Activated naive CD8-positive, alpha-beta T cell treated with anti-CD3 and anti-CD28 coated beads, Interleukin-2, amount 10 ng/mL, durations not matched to agents 7 days and 5 days (primary cell): ENCODE results near the gene XXYLT1. TPM values are rescaled to one million over a fixed set of nuclear protein-coding genes. Genes with fewer than 3 reads are reported as not detected.

Experiments
- ATAC-seq: fragments of 150-1000 bp; cut with Tn5 transposase; one replicate; pipeline ENCODE4 v1.10.0; 2021; ENCODE audit warnings: low read depth, moderate library complexity
- POLR2A ChIA-PET: fragments of 350-600 bp; sonication (Branson Sonifier 250); formaldehyde crosslinking; loops from one replicate; lab custom pipeline; 2021; ENCODE audit warnings: antibody characterized with exemption; lab: Charles Lee
- DNase-seq: peaks from one replicate; pipeline ENCODE4 v3.0.0; 2021
- H3K27ac Mint-ChIP-seq: one replicate; pipeline ENCODE4 v1.8.0; 2022; ENCODE audit warnings: mild to moderate bottlenecking, mixed read lengths
- H3K27me3 Mint-ChIP-seq: one replicate; pipeline ENCODE4 v1.8.0; 2022; ENCODE audit warnings: mild to moderate bottlenecking, moderate library complexity, mixed read lengths
- H3K36me3 Mint-ChIP-seq: one replicate; pipeline ENCODE4 v1.8.0; 2021; ENCODE audit warnings: mild to moderate bottlenecking, mixed read lengths
- H3K4me1 Mint-ChIP-seq: one replicate; pipeline ENCODE4 v1.8.0; 2021; ENCODE audit warnings: mixed read lengths
- H3K4me3 Mint-ChIP-seq: one replicate; pipeline ENCODE4 v1.8.0; 2022; ENCODE audit warnings: mild to moderate bottlenecking, moderate library complexity, mixed read lengths
- H3K9me3 Mint-ChIP-seq: one replicate; pipeline ENCODE4 v1.8.0; 2021; ENCODE audit warnings: mixed read lengths
- total RNA-seq, 2 experiments: library from RNA; stranded (reverse); gene quantifications; one replicate each; pipeline ENCODE4 v1.2.3, GENCODE V29; 2021

The XXYLT1 gene
- total RNA-seq, 2 experiments from 2014 or later, result 6.8 to 8.3 TPM

GRCh38 chr3:195171093-195171873, 99.7 kb downstream of the XXYLT1 start:
- no peaks in the 10 kb centered on the region for H3K27me3 Mint-ChIP-seq
- no peak overlapping the region for H3K27ac Mint-ChIP-seq
- ATAC-seq (no peak), DNase-seq (no peak)
- H3K36me3 Mint-ChIP-seq, result peaks cover 3% of the 10 kb centered on the region
- POLR2A ChIA-PET, result no interaction called here
- H3K4me1 Mint-ChIP-seq, result peaks cover 3% of the 10 kb centered on the region
- H3K4me3 Mint-ChIP-seq, result no peak overlapping the region
- H3K9me3 Mint-ChIP-seq, result no peaks in the 10 kb centered on the region

DNA sequence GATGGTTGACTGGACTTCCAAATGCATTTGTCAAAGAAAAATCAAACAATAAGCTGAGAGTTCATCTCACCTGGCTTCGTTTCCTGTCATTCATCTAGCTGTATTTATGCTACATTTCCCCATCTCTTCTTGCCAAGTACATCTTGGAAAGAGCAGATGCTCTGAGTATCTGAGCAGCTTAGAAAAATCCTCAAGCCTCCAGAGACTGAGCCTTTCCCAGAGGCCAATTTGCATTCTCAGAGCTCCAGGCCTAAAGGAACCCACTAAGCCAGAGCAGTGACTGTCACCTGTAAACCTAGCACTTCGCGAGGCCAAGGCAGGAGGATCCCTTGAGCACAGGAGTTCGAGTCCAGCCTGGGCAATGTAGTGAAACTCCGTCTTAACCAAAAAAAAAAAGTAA, 100.5 kb downstream of the XXYLT1 start:
- ATAC-seq, result no peak
- no peak for DNase-seq
- POLR2A ChIA-PET, result no interaction called here
- Mint-ChIP-seq H3K9me3 (no peaks in the 10 kb centered on the region), H3K4me1 (peaks cover 4% of the 10 kb centered on the region), H3K36me3 (peaks cover 3% of the 10 kb centered on the region), H3K27ac (no peak overlapping the region), H3K27me3 (no peaks in the 10 kb centered on the region), H3K4me3 (no peak overlapping the region)

DNA sequence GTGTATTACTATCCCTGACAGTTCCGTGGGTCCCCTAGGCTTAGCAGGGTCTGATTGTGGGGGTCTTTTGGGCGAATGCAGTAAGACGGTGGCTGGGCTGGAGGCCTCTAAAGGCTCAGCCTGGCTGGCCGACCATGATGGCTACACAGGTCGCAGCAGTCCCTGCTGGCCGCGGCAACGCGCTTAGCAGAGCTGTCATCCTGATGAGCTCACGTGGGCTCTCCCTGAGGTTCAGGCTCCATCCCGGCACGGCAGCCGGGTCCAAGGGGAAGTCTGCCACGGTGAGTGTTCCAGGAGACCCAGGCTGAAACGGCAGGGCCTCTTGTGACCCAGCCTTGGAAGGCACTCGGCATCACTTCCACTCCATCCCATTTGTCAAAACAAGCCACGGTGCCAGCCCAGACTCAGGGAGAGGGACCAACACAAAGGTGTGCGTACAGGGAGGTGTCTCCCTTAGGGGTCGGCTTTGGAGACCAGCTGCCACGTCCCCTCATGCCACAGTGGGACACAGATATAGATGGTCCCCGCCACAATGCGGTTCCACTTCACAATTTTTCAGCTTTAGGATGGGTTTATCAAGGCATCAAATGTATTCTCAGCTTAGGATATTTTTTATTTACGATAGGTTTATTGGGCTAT, 101.8 kb downstream of the XXYLT1 start:
- H3K4me3 Mint-ChIP-seq, result no peak overlapping the region
- H3K4me1 Mint-ChIP-seq, result peaks cover 4% of the 10 kb centered on the region
- no peaks in the 10 kb centered on the region for H3K36me3 Mint-ChIP-seq
- DNase-seq (no peak), ATAC-seq (no peak)
- no peaks in the 10 kb centered on the region for H3K27me3 Mint-ChIP-seq
- H3K27ac Mint-ChIP-seq, result no peak overlapping the region
- POLR2A ChIA-PET, result no interaction called here
- H3K9me3 Mint-ChIP-seq, result no peaks in the 10 kb centered on the region

- no peak for ATAC-seq
Observed at GRCh38 chr3:195168009-195168762, 102.8 kb downstream of the XXYLT1 start.

GRCh38 chr3:195165790-195166189, 105.2 kb downstream of the XXYLT1 start:
- POLR2A ChIA-PET, result no interaction called here
- ATAC-seq, result no peak
- H3K9me3 Mint-ChIP-seq, result no peaks in the 10 kb centered on the region
- H3K27me3 Mint-ChIP-seq, result no peaks in the 10 kb centered on the region
- H3K36me3 Mint-ChIP-seq, result no peaks in the 10 kb centered on the region
- no peak overlapping the region for H3K27ac Mint-ChIP-seq
- no peak for DNase-seq
- H3K4me3 Mint-ChIP-seq, result no peak overlapping the region
- peaks cover 20% of the 10 kb centered on the region for H3K4me1 Mint-ChIP-seq

More at GRCh38 chr3:195168009-195168762, 102.8 kb downstream of the XXYLT1 start:
- H3K9me3 Mint-ChIP-seq, result no peaks in the 10 kb centered on the region
- POLR2A ChIA-PET, result no interaction called here
- no peak overlapping the region for H3K27ac Mint-ChIP-seq
- no peaks in the 10 kb centered on the region for H3K27me3 Mint-ChIP-seq
- no peaks in the 10 kb centered on the region for H3K36me3 Mint-ChIP-seq
- H3K4me1 Mint-ChIP-seq, result peaks cover 8% of the 10 kb centered on the region
- DNase-seq, result no peak
- no peak overlapping the region for H3K4me3 Mint-ChIP-seq

DNA sequence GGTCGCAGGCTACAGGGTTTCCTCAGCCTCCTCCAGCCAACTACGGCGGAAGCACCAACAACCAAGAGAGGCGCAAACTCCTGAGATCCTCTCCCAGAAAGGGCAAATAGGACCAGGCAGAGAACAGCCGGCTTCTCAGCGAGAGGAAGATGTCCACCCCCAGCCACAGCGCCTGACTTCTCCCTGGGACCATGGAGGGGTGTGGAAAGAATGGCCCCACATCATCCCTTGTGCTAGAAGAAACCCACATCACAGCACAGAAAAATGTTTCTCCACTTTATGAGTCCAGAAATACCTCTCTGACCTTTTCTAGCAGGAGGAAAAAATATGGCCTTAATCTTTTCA, 105.7 kb downstream of the XXYLT1 start:
- no peaks in the 10 kb centered on the region for H3K9me3 Mint-ChIP-seq
- no peak for ATAC-seq
- no peak overlapping the region for H3K27ac Mint-ChIP-seq
- peaks cover 20% of the 10 kb centered on the region for H3K4me1 Mint-ChIP-seq
- POLR2A ChIA-PET, result no interaction called here
- no peak for DNase-seq
- no peaks in the 10 kb centered on the region for H3K27me3 Mint-ChIP-seq
- H3K4me3 Mint-ChIP-seq, result no peak overlapping the region
- H3K36me3 Mint-ChIP-seq, result no peaks in the 10 kb centered on the region

- POLR2A ChIA-PET, result no interaction called here
- ATAC-seq (no peak), DNase-seq (no peak)
- Mint-ChIP-seq H3K9me3 (no peaks in the 10 kb centered on the region), H3K27me3 (no peaks in the 10 kb centered on the region), H3K27ac (peak overlapping the region; percentile 17), H3K36me3 (no peaks in the 10 kb centered on the region), H3K4me1 (peaks cover 20% of the 10 kb centered on the region), H3K4me3 (no peak overlapping the region)
Observed at GRCh38 chr3:195164573-195165264, 106.2 kb downstream of the XXYLT1 start.

GRCh38 chr3:195163719-195164572, 107.0 kb downstream of the XXYLT1 start:
- ATAC-seq (no peak), DNase-seq (no peak)
- H3K4me3 Mint-ChIP-seq, result no peak overlapping the region
- H3K9me3 Mint-ChIP-seq, result no peaks in the 10 kb centered on the region
- POLR2A ChIA-PET, result interaction anchor here (0.6 kb wide), 1 partner anchor 23 kb away, joined by 3 read pairs; no protein-coding TSS in a partner anchor
- no peaks in the 10 kb centered on the region for H3K27me3 Mint-ChIP-seq
- H3K4me1 Mint-ChIP-seq, result peaks cover 20% of the 10 kb centered on the region
- H3K36me3 Mint-ChIP-seq, result no peaks in the 10 kb centered on the region
- H3K27ac Mint-ChIP-seq, result peak overlapping the region; percentile 17

- POLR2A ChIA-PET, result no interaction called here
- DNase-seq, result no peak
Observed at GRCh38 chr3:195162816-195163215, 108.1 kb downstream of the XXYLT1 start.

GRCh38 chr3:195162033-195162669, 108.8 kb downstream of the XXYLT1 start:
- no peaks in the 10 kb centered on the region for H3K36me3 Mint-ChIP-seq
- peaks cover 20% of the 10 kb centered on the region for H3K4me1 Mint-ChIP-seq
- peak; percentile 48 for DNase-seq
- H3K4me3 Mint-ChIP-seq, result peak overlapping the region; percentile 24
- H3K27ac Mint-ChIP-seq, result peak overlapping the region; percentile 79
- peaks cover 2% of the 10 kb centered on the region for H3K27me3 Mint-ChIP-seq
- peak; percentile 92 for ATAC-seq
- POLR2A ChIA-PET, result interaction anchor here (1.0 kb wide), 1 partner anchor 33 kb away, joined by 3 read pairs; no protein-coding TSS in a partner anchor
- H3K9me3 Mint-ChIP-seq, result no peaks in the 10 kb centered on the region

More at GRCh38 chr3:195162816-195163215, 108.1 kb downstream of the XXYLT1 start:
- no peak overlapping the region for H3K4me3 Mint-ChIP-seq
- no peaks in the 10 kb centered on the region for H3K36me3 Mint-ChIP-seq
- no peak for ATAC-seq
- peaks cover 20% of the 10 kb centered on the region for H3K4me1 Mint-ChIP-seq
- H3K27me3 Mint-ChIP-seq, result no peaks in the 10 kb centered on the region
- H3K27ac Mint-ChIP-seq, result peak overlapping the region; percentile 79
- H3K9me3 Mint-ChIP-seq, result no peaks in the 10 kb centered on the region

- Mint-ChIP-seq H3K4me3 (no peak overlapping the region), H3K4me1 (peaks cover 20% of the 10 kb centered on the region), H3K27ac (no peak overlapping the region), H3K27me3 (peaks cover 2% of the 10 kb centered on the region), H3K9me3 (no peaks in the 10 kb centered on the region), H3K36me3 (no peaks in the 10 kb centered on the region)
- ATAC-seq, result no peak
- POLR2A ChIA-PET, result no interaction called here
- no peak for DNase-seq
Observed at GRCh38 chr3:195160908-195161434, 110.0 kb downstream of the XXYLT1 start.
